HepG2 (cell line): ENCODE measurements around the gene KRTCAP3. TPM values are rescaled to one million over a fixed set of nuclear protein-coding genes. Genes with fewer than 3 reads are reported as not detected.

ENCODE experiments used
- GATA4 ChIP-seq: sonication (generic); IDR thresholded peaks from 2 replicates; pipeline ENCODE4 v1.6.1; 2016; ENCODE audit warnings: antibody characterized with exemption, low read depth, borderline replicate concordance
- RAD21 ChIP-seq: fragments of 450-650 bp; formaldehyde crosslinking; IDR thresholded peaks from 2 replicates; pipeline ENCODE4 v1.5.0; 2020; ENCODE audit warnings: mild to moderate bottlenecking
- ZNF431 ChIP-seq: sonication (generic); formaldehyde crosslinking; IDR thresholded peaks from 2 replicates; pipeline ENCODE4 v1.9.0; 2022; ENCODE audit warnings: missing genetic modification reagents, low read depth, mild to moderate bottlenecking, borderline replicate concordance
- ZNF567 ChIP-seq: sonication (generic); formaldehyde crosslinking; IDR thresholded peaks from 2 replicates; pipeline ENCODE4 v1.8.1; 2023; ENCODE audit warnings: mild to moderate bottlenecking, missing genetic modification reagents, borderline replicate concordance
- ZNF619 ChIP-seq: sonication (generic); formaldehyde crosslinking; IDR thresholded peaks from 2 replicates; pipeline ENCODE4 v1.4.0; 2020; ENCODE audit warnings: mild to moderate bottlenecking, missing genetic modification reagents
- polyA plus RNA-seq, 8 experiments: library from polyadenylated mRNA; depleted of rRNA in 3 of 8; stranded (reverse) in 7 of 8; unstranded in 1 of 8; fragments of >200 nt; fragmentation: Illumina TruSeq in 4 of 8; extraction: Trizol in 4 of 8; gene quantifications; 2 replicates each; pipeline versions ENCODE4 v1.2.1 to v1.2.3, GENCODE V29; 2011 to 2016; ENCODE audit warnings: low read depth in 4 of 8, missing spikeins in 1 of 8, mixed read lengths in 1 of 8; ENCODE audit not compliant: insufficient read depth in 1 of 8
- total RNA-seq, 5 experiments: library from RNA; depleted of rRNA; stranded (reverse); fragments of >200 nt; fragmentation: Illumina TruSeq; extraction: Trizol; gene quantifications; 2 replicates each; pipeline ENCODE4 v1.2.3, GENCODE V29; 2016; ENCODE audit warnings: low read depth in 1 of 5
- TF ChIP-seq, protein P1 (sequence below): sonication (generic); formaldehyde crosslinking; IDR thresholded peaks from one replicate; pipeline ENCODE4 v1.5.1; 2020; ENCODE audit warnings: mild to moderate bottlenecking, missing genetic modification reagents; ENCODE audit errors: not compliant biosample characterization
- TF ChIP-seq, protein P2 (sequence below): sonication (generic); formaldehyde crosslinking; IDR thresholded peaks from 2 replicates; pipeline ENCODE4 v1.4.0; 2020; ENCODE audit warnings: missing genetic modification reagents
- TF ChIP-seq, protein P3 (sequence below): sonication (generic); formaldehyde crosslinking; IDR thresholded peaks from 2 replicates; pipeline ENCODE4 v1.4.0; 2020; ENCODE audit warnings: mild to moderate bottlenecking, missing genetic modification reagents

The KRTCAP3 gene
- total and polyA plus RNA-seq, 2 of the 13 experiments (the other 11 are each of a cell fraction or from before 2014, with no cell fraction given), result 2.1 to 4.5 TPM

DNA sequence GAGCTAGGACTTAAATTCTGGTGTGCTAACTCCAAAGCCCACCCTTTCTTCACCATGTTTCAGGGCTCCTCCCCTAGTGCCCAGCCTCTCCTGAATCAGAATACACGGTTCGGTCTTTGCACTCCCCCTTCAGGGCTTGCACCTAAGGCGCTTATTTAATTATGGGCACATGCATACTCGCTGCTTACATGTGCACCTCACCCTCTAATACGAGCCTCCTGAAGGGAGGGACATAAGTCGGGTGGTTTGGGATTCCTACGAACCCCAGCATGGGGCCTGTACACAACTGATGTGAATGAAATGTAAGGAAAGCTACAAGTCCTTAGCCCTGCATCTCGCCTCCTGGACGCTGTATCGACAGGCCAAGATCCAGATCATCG lies 46.9 kb downstream of the KRTCAP3 start (continued):
- TF ChIP-seq ZNF619 (CRISPR knock-in tag), result 0 out of 2 replicates have a peak, but pooled peaks have one; percentile 11
- TF ChIP-seq, protein P1, sequence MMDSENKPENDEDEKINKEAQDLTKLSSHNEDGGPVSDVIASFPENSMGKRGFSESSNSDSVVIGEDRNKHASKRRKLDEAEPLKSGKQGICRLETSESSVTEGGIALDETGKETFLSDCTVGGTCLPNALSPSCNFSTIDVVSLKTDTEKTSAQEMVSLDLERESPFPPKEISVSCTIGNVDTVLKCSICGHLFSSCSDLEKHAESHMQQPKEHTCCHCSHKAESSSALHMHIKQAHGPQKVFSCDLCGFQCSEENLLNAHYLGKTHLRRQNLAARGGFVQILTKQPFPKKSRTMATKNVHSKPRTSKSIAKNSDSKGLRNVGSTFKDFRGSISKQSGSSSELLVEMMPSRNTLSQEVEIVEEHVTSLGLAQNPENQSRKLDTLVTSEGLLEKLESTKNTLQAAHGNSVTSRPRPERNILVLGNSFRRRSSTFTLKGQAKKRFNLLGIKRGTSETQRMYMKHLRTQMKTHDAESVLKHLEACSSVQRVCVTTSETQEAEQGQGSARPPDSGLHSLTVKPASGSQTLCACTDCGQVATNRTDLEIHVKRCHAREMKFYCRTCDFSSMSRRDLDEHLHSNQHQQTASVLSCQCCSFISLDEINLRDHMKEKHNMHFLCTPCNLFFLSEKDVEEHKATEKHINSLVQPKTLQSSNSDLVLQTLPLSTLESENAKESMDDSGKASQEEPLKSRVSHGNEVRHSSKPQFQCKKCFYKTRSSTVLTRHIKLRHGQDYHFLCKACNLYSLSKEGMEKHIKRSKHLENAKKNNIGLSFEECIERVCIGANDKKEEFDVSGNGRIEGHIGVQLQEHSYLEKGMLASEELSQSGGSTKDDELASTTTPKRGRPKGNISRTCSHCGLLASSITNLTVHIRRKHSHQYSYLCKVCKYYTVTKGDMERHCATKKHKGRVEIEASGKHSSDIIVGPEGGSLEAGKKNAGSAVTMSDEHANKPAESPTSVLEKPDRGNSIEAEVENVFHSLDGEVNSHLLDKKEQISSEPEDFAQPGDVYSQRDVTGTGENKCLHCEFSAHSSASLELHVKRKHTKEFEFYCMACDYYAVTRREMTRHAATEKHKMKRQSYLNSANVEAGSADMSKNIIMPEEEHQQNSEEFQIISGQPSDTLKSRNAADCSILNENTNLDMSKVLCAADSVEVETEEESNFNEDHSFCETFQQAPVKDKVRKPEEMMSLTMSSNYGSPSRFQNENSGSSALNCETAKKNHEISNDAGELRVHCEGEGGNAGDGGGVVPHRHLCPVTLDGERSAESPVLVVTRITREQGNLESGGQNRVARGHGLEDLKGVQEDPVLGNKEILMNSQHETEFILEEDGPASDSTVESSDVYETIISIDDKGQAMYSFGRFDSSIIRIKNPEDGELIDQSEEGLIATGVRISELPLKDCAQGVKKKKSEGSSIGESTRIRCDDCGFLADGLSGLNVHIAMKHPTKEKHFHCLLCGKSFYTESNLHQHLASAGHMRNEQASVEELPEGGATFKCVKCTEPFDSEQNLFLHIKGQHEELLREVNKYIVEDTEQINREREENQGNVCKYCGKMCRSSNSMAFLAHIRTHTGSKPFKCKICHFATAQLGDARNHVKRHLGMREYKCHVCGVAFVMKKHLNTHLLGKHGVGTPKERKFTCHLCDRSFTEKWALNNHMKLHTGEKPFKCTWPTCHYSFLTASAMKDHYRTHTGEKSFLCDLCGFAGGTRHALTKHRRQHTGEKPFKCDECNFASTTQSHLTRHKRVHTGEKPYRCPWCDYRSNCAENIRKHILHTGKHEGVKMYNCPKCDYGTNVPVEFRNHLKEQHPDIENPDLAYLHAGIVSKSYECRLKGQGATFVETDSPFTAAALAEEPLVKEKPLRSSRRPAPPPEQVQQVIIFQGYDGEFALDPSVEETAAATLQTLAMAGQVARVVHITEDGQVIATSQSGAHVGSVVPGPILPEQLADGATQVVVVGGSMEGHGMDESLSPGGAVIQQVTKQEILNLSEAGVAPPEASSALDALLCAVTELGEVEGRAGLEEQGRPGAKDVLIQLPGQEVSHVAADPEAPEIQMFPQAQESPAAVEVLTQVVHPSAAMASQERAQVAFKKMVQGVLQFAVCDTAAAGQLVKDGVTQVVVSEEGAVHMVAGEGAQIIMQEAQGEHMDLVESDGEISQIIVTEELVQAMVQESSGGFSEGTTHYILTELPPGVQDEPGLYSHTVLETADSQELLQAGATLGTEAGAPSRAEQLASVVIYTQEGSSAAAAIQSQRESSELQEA (CRISPR knock-in tag), result peak; percentile 34
- peak; percentile 69; the same call in 1 of the 2 replicates for TF ChIP-seq ZNF431
- TF ChIP-seq RAD21 (CRISPR knock-in tag), result 0 out of 2 replicates have a peak, but pooled peaks have one; percentile 25
- 0 out of 2 replicates have a peak, but pooled peaks have one; percentile 42 for TF ChIP-seq ZNF567
- TF ChIP-seq GATA4, result 0 out of 2 replicates have a peak, but pooled peaks have one; percentile 14
- TF ChIP-seq, protein P2, sequence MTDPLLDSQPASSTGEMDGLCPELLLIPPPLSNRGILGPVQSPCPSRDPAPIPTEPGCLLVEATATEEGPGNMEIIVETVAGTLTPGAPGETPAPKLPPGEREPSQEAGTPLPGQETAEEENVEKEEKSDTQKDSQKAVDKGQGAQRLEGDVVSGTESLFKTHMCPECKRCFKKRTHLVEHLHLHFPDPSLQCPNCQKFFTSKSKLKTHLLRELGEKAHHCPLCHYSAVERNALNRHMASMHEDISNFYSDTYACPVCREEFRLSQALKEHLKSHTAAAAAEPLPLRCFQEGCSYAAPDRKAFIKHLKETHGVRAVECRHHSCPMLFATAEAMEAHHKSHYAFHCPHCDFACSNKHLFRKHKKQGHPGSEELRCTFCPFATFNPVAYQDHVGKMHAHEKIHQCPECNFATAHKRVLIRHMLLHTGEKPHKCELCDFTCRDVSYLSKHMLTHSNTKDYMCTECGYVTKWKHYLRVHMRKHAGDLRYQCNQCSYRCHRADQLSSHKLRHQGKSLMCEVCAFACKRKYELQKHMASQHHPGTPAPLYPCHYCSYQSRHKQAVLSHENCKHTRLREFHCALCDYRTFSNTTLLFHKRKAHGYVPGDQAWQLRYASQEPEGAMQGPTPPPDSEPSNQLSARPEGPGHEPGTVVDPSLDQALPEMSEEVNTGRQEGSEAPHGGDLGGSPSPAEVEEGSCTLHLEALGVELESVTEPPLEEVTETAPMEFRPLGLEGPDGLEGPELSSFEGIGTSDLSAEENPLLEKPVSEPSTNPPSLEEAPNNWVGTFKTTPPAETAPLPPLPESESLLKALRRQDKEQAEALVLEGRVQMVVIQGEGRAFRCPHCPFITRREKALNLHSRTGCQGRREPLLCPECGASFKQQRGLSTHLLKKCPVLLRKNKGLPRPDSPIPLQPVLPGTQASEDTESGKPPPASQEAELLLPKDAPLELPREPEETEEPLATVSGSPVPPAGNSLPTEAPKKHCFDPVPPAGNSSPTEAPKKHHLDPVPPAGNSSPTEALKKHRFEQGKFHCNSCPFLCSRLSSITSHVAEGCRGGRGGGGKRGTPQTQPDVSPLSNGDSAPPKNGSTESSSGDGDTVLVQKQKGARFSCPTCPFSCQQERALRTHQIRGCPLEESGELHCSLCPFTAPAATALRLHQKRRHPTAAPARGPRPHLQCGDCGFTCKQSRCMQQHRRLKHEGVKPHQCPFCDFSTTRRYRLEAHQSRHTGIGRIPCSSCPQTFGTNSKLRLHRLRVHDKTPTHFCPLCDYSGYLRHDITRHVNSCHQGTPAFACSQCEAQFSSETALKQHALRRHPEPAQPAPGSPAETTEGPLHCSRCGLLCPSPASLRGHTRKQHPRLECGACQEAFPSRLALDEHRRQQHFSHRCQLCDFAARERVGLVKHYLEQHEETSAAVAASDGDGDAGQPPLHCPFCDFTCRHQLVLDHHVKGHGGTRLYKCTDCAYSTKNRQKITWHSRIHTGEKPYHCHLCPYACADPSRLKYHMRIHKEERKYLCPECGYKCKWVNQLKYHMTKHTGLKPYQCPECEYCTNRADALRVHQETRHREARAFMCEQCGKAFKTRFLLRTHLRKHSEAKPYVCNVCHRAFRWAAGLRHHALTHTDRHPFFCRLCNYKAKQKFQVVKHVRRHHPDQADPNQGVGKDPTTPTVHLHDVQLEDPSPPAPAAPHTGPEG (CRISPR knock-in tag), result 0 out of 2 replicates have a peak, but pooled peaks have one; percentile 28
- TF ChIP-seq, protein P3, sequence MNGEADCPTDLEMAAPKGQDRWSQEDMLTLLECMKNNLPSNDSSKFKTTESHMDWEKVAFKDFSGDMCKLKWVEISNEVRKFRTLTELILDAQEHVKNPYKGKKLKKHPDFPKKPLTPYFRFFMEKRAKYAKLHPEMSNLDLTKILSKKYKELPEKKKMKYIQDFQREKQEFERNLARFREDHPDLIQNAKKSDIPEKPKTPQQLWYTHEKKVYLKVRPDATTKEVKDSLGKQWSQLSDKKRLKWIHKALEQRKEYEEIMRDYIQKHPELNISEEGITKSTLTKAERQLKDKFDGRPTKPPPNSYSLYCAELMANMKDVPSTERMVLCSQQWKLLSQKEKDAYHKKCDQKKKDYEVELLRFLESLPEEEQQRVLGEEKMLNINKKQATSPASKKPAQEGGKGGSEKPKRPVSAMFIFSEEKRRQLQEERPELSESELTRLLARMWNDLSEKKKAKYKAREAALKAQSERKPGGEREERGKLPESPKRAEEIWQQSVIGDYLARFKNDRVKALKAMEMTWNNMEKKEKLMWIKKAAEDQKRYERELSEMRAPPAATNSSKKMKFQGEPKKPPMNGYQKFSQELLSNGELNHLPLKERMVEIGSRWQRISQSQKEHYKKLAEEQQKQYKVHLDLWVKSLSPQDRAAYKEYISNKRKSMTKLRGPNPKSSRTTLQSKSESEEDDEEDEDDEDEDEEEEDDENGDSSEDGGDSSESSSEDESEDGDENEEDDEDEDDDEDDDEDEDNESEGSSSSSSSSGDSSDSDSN (CRISPR knock-in tag), result 0 out of 2 replicates have a peak, but pooled peaks have one; percentile 40
